Upper lobe of right lung (tissue), 1 donor: ENCODE results near the gene COL1A1. TPM values are rescaled to one million over a fixed set of nuclear protein-coding genes. Genes with fewer than 3 reads are reported as not detected.

ENCODE experiments used
- ATAC-seq: fragments of 200-7000 bp; cut with Tn5 transposase; one replicate; pipeline ENCODE4 v1.9.1; 2020; ENCODE audit warnings: mild to moderate bottlenecking, moderate library complexity
- DNase-seq: peaks from one replicate; pipeline ENCODE4 v3.0.0-alpha.2; 2020
- H3K27ac ChIP-seq: fragments of 200-600 bp; one replicate; pipeline ENCODE4 v1.8.0; 2022
- H3K27me3 ChIP-seq: fragments of 200-600 bp; one replicate; pipeline ENCODE4 v1.8.0; 2022; ENCODE audit warnings: mild to moderate bottlenecking
- H3K36me3 ChIP-seq: fragments of 200-600 bp; one replicate; pipeline ENCODE4 v1.8.0; 2022
- H3K4me1 ChIP-seq: fragments of 200-600 bp; one replicate; pipeline ENCODE4 v1.8.0; 2022
- H3K4me3 ChIP-seq: fragments of 200-600 bp; one replicate; pipeline ENCODE4 v1.8.0; 2022; ENCODE audit warnings: mild to moderate bottlenecking
- H3K9me3 ChIP-seq: fragments of 200-600 bp; one replicate; pipeline ENCODE4 v1.8.0; 2022
- intact Hi-C: fragments of 100-400 bp; cut with DNase I; formaldehyde crosslinking; loops from one replicate; pipeline ENCODE4 v1.11.0; 2022
- total RNA-seq: library from RNA; stranded (reverse); fragmentation: NEBNext Ultra II Directional; extraction: Animal tissue kit (Norgen Biotek cat#: 25700); gene quantifications from one replicate; pipeline ENCODE4 v1.2.1, GENCODE V29; 2021
- TF ChIP-seq, protein P1 (sequence below): fragments of 200-600 bp; IDR thresholded peaks from one replicate; pipeline ENCODE4 v1.8.0; 2022; ENCODE audit warnings: antibody characterized with exemption
- donor health status: DM: no; HTN: yes; CAD: no; lungs with severe emphysema.

The COL1A1 gene
- total RNA-seq, 1 donor from 2014 or later: 154 TPM

DNA sequence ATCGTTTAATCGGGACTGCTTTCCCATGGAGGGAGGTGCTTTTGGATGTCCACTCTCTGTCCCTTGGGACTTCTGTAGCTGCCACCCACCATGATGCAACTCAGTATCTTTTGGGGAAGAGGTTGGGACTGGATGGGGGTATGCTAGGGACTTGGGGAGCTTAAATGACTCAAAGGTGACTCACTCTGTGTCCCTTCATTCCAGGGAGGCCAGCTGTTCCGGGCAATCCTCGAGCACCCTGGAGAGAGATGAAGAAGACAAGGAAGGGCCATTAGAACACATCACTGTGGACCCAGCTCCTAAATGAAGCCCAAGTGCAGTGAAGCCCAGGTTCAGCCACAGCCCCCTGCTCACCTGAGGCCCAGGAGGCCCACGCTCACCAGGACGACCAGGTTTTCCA lies 4.6 kb downstream of the COL1A1 start:
- no peak for DNase-seq
- Histone ChIP-seq H3K4me1 (peaks cover 18% of the 10 kb centered on the region), H3K36me3 (peaks cover 59% of the 10 kb centered on the region)

DNA sequence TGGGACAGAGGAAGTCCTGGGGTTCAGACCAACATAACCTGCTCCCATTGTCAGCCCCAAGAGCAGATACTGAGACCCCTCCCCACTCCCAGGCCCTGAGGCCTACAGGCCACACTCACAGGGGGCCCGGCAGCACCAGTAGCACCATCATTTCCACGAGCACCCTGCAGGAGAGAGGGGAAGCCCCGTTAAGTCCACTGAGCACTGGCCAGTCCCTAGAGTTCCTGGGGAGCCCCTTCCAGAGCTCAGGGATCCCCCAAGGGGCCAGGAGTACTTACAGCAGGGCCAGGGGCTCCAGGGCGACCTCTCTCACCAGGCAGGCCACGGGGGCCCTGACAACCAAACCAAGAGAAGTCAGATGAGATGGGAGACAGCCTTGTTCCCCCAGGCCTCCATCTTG lies 5.4 kb downstream of the COL1A1 start:
- no peak overlapping the region for H3K4me3 ChIP-seq
- H3K4me1 ChIP-seq: peaks cover 18% of the 10 kb centered on the region
- intact Hi-C loops: no loop called here
- TF ChIP-seq, protein P1, sequence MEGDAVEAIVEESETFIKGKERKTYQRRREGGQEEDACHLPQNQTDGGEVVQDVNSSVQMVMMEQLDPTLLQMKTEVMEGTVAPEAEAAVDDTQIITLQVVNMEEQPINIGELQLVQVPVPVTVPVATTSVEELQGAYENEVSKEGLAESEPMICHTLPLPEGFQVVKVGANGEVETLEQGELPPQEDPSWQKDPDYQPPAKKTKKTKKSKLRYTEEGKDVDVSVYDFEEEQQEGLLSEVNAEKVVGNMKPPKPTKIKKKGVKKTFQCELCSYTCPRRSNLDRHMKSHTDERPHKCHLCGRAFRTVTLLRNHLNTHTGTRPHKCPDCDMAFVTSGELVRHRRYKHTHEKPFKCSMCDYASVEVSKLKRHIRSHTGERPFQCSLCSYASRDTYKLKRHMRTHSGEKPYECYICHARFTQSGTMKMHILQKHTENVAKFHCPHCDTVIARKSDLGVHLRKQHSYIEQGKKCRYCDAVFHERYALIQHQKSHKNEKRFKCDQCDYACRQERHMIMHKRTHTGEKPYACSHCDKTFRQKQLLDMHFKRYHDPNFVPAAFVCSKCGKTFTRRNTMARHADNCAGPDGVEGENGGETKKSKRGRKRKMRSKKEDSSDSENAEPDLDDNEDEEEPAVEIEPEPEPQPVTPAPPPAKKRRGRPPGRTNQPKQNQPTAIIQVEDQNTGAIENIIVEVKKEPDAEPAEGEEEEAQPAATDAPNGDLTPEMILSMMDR: no peak
- H3K27ac ChIP-seq: peak overlapping the region; percentile 17
- no peaks in the 10 kb centered on the region for H3K9me3 ChIP-seq
- ATAC-seq: no peak
- H3K36me3 ChIP-seq: peaks cover 60% of the 10 kb centered on the region
- no peak for DNase-seq
- H3K27me3 ChIP-seq: peaks cover 3% of the 10 kb centered on the region

More for the DNA sequence above, 4.6 kb downstream of the COL1A1 start:
- ATAC-seq: no peak
- intact Hi-C loops: no loop called here
- TF ChIP-seq, protein P1: no peak
- Histone ChIP-seq H3K9me3 (no peaks in the 10 kb centered on the region), H3K27me3 (peaks cover 11% of the 10 kb centered on the region), H3K4me3 (no peak overlapping the region), H3K27ac (peak overlapping the region; percentile 17)

DNA sequence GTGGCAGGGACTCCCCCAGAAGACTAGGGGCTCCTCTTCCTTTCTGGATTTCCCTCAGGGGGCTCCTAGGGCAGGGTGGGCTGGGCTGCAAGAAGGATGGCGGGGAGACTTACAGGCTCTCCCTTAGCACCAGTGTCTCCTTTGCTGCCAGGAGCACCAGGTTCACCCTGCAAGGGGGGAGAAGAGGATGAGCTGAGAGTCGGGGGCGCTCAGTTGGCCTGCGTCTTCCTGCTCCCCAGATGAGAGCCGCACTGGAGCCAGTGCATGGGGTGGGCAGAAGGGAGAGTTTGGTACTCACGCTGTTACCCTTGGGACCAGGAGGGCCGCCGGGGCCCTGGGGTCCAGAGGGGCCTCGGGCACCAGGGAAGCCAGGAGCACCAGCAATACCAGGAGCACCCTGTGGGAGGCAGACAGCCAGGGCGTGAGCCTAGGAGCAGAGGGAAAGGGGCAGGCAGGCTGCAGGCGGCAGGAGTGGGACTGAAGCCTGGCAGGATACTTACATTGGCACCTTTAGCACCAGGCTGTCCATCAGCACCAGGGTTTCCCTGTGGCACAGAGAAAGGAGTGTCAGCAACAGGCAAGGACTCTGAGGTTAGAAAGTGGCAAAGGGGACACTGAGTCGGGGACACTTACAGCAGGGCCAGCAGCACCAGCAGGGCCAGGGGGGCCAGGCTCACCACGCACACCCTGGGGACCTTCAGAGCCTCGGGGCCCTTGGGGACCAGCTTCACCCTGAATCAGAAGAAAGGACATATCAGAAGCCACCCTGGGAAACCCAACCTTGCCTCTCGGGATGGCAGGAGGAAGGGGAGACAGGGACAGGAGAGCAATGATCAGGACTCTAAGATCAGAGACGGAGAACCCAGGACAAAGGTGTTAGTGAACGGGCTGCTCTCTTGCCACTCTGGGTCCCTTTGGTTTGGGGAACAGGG lies 6.2 kb downstream of the COL1A1 start:
- no peak overlapping the region for H3K27ac ChIP-seq
- intact Hi-C loops: no loop called here
- DNase-seq: no peak
- ATAC-seq: no peak
- H3K27me3 ChIP-seq: no peaks in the 10 kb centered on the region
- H3K4me3 ChIP-seq: no peak overlapping the region
- H3K9me3 ChIP-seq: no peaks in the 10 kb centered on the region
- H3K4me1 ChIP-seq: peaks cover 18% of the 10 kb centered on the region
- TF ChIP-seq, protein P1: no peak
- H3K36me3 ChIP-seq: peaks cover 67% of the 10 kb centered on the region

DNA sequence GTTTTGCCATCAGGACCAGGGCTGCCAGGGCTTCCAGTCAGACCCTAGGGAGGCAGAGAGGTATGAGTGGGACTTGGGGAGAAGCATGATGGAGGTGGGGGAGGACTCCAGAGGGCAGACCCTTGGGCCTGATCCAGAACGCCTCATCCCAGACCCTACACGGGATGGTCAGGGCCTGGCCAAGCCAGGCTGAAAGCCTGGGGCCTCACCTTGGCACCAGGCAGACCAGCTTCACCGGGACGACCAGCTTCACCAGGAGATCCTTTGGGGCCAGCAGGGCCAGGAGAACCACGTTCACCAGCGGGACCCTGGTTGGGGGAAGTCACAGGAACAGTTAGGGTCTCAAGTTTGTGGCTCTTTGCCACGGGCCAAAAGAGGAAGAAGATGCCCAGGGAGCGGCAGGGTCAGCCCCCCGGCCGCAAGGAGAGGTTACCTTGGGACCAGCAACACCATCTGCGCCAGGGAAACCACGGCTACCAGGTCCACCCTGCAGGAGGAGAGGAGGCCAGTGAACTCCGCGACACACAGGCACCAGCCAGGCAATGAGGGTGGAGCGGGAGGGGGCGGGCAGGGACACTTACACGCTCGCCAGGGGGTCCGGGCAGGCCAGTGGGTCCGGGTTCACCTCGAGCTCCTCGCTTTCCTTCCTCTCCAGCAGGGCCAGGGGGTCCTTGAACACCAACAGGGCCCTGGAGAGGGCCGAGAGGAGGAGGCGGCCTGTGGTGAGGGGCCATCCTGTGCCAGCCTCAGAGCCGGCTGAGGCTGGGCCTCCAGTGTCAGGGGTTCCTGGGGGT lies 7.1 kb downstream of the COL1A1 start:
- intact Hi-C loops: no loop called here
- H3K4me3 ChIP-seq: no peak overlapping the region
- peaks cover 16% of the 10 kb centered on the region for H3K4me1 ChIP-seq
- no peaks in the 10 kb centered on the region for H3K27me3 ChIP-seq
- TF ChIP-seq, protein P1: no peak
- ATAC-seq: no peak
- no peak for DNase-seq
- peaks cover 76% of the 10 kb centered on the region for H3K36me3 ChIP-seq
- H3K9me3 ChIP-seq: no peaks in the 10 kb centered on the region
- H3K27ac ChIP-seq: no peak overlapping the region

DNA sequence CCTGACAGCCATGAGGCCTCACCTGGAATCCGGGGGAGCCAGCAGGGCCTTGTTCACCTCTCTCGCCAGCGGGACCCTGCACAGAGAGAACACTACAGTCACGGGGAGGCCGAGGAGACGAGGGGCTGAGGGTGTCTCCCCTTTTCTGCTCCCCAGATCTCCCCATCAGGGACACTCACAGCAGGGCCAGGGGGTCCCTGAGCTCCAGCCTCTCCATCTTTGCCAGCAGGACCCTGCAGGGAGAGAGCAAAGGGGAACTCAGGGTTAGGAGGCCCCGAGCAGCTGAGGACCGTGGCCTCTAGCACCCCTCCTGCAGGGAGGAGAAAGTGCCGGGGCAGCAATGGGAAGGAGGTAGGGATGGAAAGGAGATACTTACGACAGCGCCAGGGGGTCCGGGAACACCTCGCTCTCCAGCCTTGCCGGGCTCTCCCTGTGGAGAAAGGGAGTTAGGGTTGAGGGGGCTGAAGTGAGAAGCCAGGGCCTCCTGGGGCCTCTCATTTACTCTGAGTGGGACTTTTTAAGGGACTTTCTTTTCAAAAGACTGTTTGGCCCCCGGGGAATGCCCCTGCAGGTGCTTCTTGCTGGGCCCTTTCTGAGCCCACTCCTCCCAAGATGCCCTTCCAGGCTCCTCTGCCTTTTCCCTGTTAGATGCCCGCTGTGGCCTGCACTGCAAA lies 8.7 kb downstream of the COL1A1 start:
- intact Hi-C loops: no loop called here
- no peaks in the 10 kb centered on the region for H3K9me3 ChIP-seq
- peaks cover under 1% of the 10 kb centered on the region for H3K4me1 ChIP-seq
- no peak for ATAC-seq
- H3K27me3 ChIP-seq: no peaks in the 10 kb centered on the region
- no peak for DNase-seq
- peaks cover 84% of the 10 kb centered on the region for H3K36me3 ChIP-seq
- TF ChIP-seq, protein P1: no peak
- H3K27ac ChIP-seq: no peak overlapping the region
- H3K4me3 ChIP-seq: no peak overlapping the region
